Measurements from ENCODE around the gene PCDHGB2.
"Not testable (repeated sequence)": the region's sequence is repeated elsewhere in the genome, so short reads cannot be mapped to it uniquely, and the experiment has no call there.

The PCDHGB2 gene

GRCh38 chr5:141359790-141360426, at the start of gene PCDHGB2:
Gene PCDHGB2 (plus strand): TSS chr5:141359994. CDS start chr5:141360136, 142 bp downstream.
- DNase-seq (ENCODE audit: low read depth in 1 of 2, low spot score in 1 of 2) = peak; percentile 81
- no peak for TF ChIP-seq JUND (IDR thresholded peaks at IDR 0.05; ENCODE audit: low read depth)
- in situ Hi-C loops (cut with HindIII; ENCODE audit: low pct_unique_long_range_greater_than_20kb, low sequenced_read_pairs) = no loop called here

GRCh38 chr5:141313711-141314110, 46.1 kb upstream of the PCDHGB2 start:
- no peak for TF ChIP-seq JUND (IDR thresholded peaks at IDR 0.05; ENCODE audit: low read depth)
- no peak for DNase-seq (ENCODE audit: low read depth in 1 of 2, low spot score in 1 of 2)
- in situ Hi-C loops (cut with HindIII; ENCODE audit: low pct_unique_long_range_greater_than_20kb, low sequenced_read_pairs) = no loop called here

- DNase-seq (ENCODE audit: low read depth in 1 of 2, low spot score in 1 of 2); in situ Hi-C loops (cut with HindIII; ENCODE audit: low pct_unique_long_range_greater_than_20kb, low sequenced_read_pairs): not testable (repeated sequence)
These were observed 42.8 kb upstream of the PCDHGB2 start for GRCh38 chr5:141316963-141317362.

- in situ Hi-C loops (cut with HindIII; ENCODE audit: low pct_unique_long_range_greater_than_20kb, low sequenced_read_pairs) = no loop called here
- DNase-seq (ENCODE audit: low read depth in 1 of 2, low spot score in 1 of 2) = no peak
- TF ChIP-seq JUND (IDR thresholded peaks at IDR 0.05; ENCODE audit: low read depth) = no peak
These were observed 40.6 kb upstream of the PCDHGB2 start for GRCh38 chr5:141319202-141319601.

GRCh38 chr5:141319699-141320098, 40.1 kb upstream of the PCDHGB2 start:
- in situ Hi-C loops (cut with HindIII; ENCODE audit: low pct_unique_long_range_greater_than_20kb, low sequenced_read_pairs) = no loop called here
- no peak for DNase-seq (ENCODE audit: low read depth in 1 of 2, low spot score in 1 of 2)
- TF ChIP-seq JUND (IDR thresholded peaks at IDR 0.05; ENCODE audit: low read depth) = no peak

GRCh38 chr5:141320225-141321169, 39.3 kb upstream of the PCDHGB2 start, which contains the start of gene TAF7:
Gene TAF7 (minus strand): TSS chr5:141320784. CDS start chr5:141320044, 740 bp downstream.
- DNase-seq (ENCODE audit: low read depth in 1 of 2, low spot score in 1 of 2) = peak; percentile 80 to 98
- in situ Hi-C loops (cut with HindIII; ENCODE audit: low pct_unique_long_range_greater_than_20kb, low sequenced_read_pairs) = no loop called here

GRCh38 chr5:141322261-141322660, 37.5 kb upstream of the PCDHGB2 start:
- TF ChIP-seq JUND (IDR thresholded peaks at IDR 0.05; ENCODE audit: low read depth) = no peak
- DNase-seq (ENCODE audit: low read depth in 1 of 2, low spot score in 1 of 2) = no peak
- in situ Hi-C loops (cut with HindIII; ENCODE audit: low pct_unique_long_range_greater_than_20kb, low sequenced_read_pairs) = no loop called here

More at GRCh38 chr5:141320225-141321169, 39.3 kb upstream of the PCDHGB2 start, which contains the start of gene TAF7:
- no peak for TF ChIP-seq JUND (IDR thresholded peaks at IDR 0.05; ENCODE audit: low read depth)

- in situ Hi-C loops (cut with HindIII; ENCODE audit: low pct_unique_long_range_greater_than_20kb, low sequenced_read_pairs) = no loop called here
- no peak for TF ChIP-seq JUND (IDR thresholded peaks at IDR 0.05; ENCODE audit: low read depth)
- peak; percentile 67 to 91 for DNase-seq (ENCODE audit: low read depth in 1 of 2, low spot score in 1 of 2)
These were observed 33.5 kb upstream of the PCDHGB2 start for GRCh38 chr5:141326088-141326854.

GRCh38 chr5:141328231-141328630, 31.6 kb upstream of the PCDHGB2 start:
- in situ Hi-C loops (cut with HindIII; ENCODE audit: low pct_unique_long_range_greater_than_20kb, low sequenced_read_pairs) = no loop called here
- no peak for DNase-seq (ENCODE audit: low read depth in 1 of 2, low spot score in 1 of 2)
- TF ChIP-seq JUND (IDR thresholded peaks at IDR 0.05; ENCODE audit: low read depth) = no peak

GRCh38 chr5:141330299-141331080, 29.3 kb upstream of the PCDHGB2 start, which contains the start of gene PCDHGA1:
Gene PCDHGA1 (plus strand): TSS chr5:141330514.
- in situ Hi-C loops (cut with HindIII; ENCODE audit: low pct_unique_long_range_greater_than_20kb, low sequenced_read_pairs) = no loop called here
- no peak for TF ChIP-seq JUND (IDR thresholded peaks at IDR 0.05; ENCODE audit: low read depth)
- peak; percentile 79 to 81 for DNase-seq (ENCODE audit: low read depth in 1 of 2, low spot score in 1 of 2)

GRCh38 chr5:141332571-141332970, 27.2 kb upstream of the PCDHGB2 start:
- DNase-seq (ENCODE audit: low read depth in 1 of 2, low spot score in 1 of 2); in situ Hi-C loops (cut with HindIII; ENCODE audit: low pct_unique_long_range_greater_than_20kb, low sequenced_read_pairs): not testable (repeated sequence)

Measured in T47D (cell line).